GM18861 (cell line): ENCODE measurements around the gene P4HTM.

Source experiments
- ATAC-seq: cut with Tn5 transposase; IDR thresholded peaks from one replicate; pipeline ENCODE4 v1.9.1; 2021; ENCODE audit not compliant: unreplicated experiment

The P4HTM gene, protein sequence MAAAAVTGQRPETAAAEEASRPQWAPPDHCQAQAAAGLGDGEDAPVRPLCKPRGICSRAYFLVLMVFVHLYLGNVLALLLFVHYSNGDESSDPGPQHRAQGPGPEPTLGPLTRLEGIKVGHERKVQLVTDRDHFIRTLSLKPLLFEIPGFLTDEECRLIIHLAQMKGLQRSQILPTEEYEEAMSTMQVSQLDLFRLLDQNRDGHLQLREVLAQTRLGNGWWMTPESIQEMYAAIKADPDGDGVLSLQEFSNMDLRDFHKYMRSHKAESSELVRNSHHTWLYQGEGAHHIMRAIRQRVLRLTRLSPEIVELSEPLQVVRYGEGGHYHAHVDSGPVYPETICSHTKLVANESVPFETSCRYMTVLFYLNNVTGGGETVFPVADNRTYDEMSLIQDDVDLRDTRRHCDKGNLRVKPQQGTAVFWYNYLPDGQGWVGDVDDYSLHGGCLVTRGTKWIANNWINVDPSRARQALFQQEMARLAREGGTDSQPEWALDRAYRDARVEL

DNA sequence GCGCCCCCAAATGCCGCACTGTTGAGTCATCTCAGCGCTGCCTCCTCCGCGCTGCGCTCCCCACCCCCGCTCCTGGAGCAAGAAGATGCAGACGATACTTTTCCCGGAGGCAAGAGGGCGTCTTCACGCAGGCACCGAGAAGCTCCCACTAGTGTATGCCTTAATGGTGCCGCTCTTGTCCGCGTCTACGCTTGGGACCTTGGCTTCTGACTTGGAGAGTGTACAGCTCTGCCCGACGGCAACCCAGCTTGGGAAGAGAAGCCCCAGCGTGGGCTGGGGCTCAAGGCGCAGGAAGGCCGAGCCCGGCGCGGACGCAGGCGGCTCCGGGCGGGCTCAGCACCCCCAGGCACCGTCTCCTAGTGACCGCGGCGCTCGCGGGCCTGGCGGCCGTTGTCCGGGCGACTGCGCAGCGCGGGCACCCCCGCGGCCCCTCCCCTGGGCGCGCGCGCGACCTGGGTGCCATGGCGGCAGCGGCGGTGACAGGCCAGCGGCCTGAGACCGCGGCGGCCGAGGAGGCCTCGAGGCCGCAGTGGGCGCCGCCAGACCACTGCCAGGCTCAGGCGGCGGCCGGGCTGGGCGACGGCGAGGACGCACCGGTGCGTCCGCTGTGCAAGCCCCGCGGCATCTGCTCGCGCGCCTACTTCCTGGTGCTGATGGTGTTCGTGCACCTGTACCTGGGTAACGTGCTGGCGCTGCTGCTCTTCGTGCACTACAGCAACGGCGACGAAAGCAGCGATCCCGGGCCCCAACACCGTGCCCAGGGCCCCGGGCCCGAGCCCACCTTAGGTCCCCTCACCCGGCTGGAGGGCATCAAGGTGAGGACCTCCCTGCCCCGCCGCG is at the start of gene P4HTM:
Gene P4HTM, plus strand, starts transcription at position 446 of the 840 bp plus-strand sequence. Its CDS starts 16 bp downstream, at position 462.
- ATAC-seq, result peak; percentile 47

DNA sequence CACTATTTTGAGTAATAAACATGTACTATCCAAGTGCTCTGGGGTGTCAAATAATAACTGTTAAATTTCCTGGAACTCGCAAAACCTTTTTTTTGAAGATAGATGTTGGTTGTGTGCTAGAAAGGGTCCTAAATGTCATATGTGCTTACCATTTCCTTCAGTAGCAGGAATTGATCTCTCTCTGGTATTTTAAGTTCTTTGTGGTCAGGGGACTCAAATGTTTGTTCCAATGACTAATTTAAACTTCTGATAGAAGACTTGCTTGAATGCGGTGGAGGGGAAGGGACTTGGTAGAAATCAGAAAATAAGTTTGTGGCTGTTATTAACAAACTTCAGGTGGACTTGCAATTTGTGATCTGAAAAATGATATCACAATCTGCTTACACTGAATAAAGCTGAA is 44.6 kb upstream of the P4HTM start:
- no peak for ATAC-seq

DNA sequence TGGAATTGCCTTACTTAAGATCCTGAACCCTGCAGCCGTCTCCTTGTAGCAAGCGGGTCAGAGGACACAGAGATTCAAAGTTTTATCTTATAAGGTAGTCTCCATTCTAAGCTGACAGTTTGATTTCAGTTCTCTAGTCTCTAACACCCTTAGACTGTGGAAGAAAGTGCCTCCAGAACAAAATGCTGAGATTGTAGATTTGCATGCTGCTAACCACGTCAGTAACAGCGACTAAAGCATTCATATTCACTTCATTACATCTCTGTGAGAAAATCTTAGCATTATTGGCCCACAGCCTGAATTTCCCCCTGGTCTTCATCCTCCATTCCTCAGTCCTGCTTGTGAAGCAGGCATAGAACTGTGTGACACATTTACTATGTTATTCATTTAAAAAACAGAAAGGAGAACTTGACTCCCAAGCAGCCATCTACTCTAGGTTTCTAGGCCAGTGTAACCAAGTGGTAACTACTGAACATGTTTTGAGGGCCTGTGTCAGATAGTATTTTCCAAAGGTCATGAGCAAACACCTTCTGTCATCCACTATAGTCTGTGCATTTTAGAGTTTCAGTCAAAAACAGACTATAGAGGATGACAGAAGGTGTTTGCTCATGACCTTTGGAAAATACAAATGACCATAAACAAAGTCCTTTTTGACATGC is 44.0 kb upstream of the P4HTM start:
- ATAC-seq, result no peak

DNA sequence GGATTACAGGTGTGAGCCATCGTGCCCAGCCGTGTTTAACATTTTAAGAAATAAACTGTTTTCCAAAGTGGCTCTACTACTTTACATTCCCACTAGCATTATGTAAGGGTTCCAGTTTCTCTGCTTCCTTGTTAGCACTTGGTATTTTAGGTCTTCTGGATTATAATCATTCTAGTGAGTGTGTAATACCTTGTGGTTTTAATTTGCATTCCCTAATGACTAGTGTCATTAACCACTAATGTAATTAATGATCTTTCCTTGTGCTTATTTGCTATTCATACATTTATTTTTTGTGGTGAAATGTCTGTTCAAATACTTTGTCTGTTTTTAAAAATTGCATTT is 40.7 kb upstream of the P4HTM start:
- ATAC-seq, result no peak

DNA sequence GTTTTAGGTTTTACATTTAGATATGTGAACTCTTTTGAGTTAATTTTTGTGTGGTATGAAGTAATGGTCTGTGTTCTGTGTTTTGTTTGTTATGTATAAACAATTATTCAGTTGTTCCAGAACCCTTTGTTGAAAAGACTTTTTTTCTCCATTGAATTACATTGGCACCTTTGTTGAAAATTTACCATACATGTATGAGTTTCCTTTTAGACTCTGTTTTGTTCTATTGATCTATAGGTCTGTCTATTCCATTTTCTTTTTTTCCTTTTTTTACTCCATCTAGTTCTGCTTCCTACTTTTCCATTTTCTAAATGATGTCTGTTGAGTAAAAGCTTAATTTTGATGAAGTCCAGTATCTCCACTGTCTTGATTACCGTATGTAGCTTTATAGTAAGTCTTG is 40.0 kb upstream of the P4HTM start:
- ATAC-seq, result no peak

DNA sequence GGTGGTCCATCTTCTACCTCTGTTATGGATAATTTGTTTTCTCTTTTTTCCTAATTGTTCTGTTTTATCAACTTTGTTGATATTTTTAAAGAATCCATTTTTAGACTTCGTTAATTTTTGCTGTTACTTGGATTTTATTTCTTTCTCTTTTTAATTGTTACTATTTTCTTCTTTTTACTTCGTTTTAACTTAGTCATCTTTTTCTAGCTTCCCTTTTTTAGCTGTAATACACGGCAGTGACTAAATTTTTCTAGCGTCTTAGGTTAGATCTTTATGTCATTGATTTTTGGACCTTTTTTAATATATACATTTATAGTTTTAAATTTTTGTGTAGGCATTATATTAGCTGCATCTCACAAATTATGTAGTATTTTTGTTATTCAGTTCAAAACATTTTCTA is 38.3 kb upstream of the P4HTM start:
- ATAC-seq, result no peak

DNA sequence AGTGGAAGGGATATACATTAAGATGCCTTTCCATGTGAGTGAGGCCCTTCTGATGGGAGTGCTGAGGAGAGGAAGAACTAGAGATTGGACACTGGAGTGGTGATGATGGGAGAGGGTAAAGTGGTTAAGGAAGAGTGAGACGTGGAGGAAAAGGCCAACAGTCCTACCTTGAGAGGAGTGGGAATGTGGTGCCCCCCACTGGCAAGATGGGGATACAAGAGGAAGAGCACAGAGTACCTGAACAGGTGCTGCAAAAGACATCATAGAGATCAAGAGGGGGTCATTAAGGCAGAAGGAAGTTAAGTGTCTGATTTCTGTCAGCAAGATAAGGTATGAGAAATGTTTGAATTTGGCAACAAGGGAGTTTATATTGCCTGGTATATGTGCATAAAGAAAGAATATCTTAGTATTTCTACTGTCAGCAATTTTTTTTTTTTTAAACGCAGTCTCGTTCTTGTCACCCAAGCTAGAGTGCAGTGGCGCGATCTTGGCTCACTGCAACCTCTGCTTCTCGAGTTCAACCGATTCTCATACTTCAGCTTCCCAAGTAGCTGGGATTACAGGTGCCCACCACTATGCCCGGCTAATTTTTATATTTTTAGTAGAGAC is 37.4 kb upstream of the P4HTM start:
- no peak for ATAC-seq

DNA sequence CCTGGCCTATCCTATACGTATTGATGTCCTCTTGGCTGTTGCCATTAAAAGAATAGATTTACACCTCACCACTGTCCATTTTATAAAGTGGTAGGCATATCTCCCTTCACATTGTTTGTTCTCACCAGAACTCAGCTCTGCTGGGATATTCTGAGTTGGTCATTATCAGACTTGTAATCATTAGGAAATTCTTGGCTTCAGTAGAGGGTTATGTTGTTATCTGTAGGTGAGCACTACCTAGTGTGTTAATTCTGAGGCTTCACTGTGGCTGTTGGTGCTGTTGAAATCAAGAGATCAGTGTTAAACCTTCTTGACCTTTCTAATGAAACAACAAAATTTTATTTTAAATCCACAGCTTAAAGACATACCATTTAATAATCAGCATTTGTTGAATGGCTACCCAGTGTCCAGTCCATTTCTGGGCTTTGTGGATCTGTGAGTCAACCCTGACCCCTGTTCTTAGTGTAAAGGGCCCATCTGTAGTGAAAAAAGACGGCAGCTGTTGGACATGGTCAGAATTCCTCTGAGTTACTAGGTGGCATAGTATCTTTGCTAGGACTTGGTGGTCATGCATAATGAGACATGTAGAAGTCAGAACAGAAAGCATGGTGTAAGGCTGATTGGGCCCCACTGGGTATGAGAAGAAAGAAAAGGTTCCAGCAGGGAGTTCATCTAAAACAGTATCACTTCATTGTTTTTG is 32.9 kb upstream of the P4HTM start:
- ATAC-seq, result no peak

DNA sequence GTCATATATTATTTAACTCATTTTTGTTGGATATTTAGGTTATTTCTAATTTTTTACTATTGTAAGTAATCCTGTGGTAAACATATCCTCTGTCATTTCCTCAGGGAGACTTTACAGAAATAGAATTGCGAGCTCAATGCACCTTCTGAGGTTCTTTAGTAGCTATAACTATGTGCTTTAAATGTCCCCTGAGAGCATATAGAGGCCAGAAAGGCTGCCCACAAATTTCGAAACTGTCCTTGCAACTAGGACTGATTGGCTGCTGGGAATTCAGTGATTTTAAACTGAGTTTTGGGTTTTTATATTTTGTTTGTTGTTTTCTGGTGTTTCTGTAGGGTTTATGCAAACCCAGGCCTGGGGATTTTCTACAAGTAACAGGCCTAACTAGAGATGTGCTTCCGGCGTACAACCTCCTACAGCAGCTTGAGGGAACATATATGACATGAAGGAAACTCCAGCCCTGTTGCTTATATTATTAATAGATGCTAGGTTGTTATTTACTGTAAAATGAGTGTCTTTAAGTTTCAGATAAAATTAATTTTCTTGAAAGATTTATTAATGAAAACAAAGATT is 29.1 kb upstream of the P4HTM start:
- ATAC-seq, result no peak

DNA sequence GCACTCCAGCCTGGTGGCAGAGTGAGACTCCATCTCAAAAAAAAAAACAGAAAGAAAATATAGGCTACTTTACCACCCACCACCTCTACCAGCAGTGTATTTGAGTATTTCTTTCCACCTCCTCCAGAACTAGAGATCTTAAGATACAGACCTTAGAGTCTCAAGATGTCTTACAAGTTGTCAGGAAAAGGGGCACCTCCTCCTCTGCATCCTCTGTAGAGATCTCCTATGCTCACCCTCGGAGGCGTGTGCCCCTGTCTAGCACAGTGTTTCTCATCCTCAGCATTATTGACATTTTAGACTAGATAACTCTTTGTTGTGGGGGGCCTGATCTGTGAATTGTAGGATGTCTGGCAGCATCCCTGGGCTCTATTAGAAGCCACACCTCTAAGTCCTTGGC is 27.7 kb upstream of the P4HTM start:
- no peak for ATAC-seq

DNA sequence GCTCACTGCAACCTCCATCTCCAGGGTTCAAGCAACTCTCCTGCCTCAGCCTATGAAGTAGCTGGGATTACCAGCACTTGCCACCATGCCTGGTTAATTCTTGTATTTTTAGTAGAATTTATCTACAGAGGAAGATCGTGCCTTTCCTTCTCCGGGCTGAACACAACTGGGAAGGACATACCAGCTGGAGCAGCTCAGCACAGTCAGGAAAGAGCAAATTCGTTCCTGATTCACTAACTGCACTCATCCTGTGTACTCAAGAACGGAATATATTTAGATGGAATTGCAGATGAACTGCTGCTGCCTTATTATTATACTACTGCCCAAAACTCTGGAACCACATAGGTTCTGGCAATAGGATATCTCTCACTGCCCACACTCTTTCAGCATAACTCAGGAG is 27.1 kb upstream of the P4HTM start:
- ATAC-seq, result no peak

DNA sequence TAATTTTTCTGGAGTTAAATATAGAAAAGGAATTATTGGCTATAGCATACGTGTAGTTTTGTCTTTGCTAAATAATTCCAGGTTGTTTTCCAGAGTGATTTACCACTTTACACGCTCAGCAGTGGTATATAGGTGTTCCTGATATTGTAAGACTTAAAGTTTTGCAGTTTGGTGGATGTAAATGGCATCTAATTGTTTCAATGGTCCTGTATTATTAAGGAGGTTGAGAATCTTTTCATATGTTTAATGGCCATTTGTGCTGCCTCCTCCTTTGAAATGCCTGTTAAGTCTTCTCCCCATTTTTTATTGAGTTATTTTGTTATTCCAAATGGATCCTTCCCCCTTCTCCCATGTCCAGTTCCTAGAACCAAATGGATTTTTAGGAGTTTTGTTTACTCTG is 26.4 kb upstream of the P4HTM start:
- no peak for ATAC-seq

DNA sequence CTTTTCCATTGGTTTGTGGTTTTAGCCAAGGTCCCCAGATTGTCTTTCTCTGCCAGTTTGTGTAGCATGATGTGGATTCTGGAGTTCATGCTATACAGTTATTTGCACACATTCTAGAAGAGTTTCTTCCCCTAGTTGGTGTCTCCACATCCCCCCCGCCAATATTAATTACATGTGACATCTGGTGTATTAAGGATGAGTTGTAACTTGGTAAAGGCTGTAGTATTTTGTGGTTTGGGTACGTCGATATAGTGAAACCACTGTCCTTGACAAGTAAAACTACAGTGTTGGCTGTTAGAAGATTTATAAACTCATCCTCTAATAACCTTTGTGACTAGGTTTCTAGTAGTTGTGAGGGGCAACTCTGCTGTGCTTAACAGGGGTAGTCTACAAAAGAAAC is 23.7 kb upstream of the P4HTM start:
- no peak for ATAC-seq

DNA sequence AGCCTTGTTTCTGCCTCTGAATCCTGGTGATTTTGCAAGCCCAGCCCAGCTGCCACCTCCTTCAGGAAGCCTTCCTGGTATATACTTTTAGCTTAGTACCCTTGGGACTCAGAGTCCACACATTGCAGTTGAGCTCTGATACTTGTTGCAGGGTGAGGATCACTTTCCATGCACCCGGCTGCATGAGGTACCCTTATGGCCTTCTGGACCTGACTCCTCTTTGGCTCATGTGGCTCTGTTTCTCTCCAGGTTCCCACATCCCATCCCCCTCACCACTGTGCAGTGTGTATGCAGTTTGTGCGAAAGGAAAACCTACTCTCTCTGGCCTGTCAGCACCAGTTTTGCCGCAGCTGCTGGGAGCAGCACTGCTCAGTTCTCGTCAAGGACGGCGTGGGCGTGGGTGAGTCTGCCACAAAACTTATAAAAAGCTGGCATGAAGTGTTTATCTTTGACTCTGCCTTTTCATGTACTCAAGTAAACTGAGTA is 23.1 kb upstream of the P4HTM start:
- ATAC-seq, result no peak

DNA sequence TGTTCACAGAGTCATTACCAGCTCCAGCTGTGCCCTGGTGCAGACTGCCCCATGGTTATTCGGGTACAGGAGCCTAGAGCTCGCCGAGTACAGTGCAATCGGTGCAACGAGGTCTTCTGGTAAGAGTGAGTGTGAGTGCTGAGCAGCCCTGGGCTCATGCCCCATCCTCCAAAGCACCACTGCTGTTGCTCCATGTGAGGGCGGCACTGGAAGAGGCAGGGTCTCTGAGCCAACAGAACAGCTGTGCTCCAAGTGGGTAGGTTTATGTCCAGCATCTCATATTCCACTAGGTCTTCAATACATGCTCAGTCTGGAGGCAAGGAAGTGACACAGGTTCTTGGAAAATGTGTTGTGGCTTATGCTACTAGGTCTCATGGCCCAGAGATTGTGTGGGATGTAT is 19.5 kb upstream of the P4HTM start:
- ATAC-seq, result no peak

DNA sequence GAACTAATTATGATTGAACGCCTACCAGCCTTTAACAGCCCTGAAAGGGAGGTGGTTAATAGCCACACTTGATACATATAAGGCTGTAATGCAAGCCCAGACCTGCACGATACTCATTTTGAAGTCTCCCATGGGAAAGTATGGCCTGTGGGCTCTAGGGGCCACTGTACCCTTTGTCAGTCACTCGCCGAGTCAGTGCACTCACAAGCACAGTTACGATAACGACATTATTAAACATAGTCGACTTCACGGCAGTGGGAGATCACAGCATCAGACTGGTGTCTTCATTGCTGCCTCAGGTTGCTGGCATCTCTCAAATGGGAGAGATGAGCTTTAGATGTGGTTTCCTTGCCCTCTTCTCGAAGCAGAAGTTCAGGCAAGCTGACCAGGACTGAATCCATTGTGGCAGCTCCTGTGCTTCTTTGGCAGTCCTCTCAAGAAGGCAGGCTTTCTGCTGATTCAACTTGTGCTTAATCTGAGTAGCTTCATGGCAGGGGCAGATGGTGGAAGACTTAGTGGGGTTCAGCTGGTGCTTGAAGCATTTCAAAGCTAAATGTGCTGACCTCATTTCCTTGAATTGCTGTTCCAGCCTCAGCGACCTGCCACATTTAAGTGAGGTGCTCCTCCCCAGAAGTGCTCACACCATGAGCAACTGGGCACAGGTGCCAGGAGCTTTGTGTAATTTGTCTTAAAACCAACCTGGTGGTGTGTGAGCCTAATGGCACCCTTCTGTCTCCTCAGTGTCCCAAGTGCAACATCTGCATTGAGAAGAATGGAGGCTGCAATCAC is 15.8 kb upstream of the P4HTM start:
- ATAC-seq, result no peak

DNA sequence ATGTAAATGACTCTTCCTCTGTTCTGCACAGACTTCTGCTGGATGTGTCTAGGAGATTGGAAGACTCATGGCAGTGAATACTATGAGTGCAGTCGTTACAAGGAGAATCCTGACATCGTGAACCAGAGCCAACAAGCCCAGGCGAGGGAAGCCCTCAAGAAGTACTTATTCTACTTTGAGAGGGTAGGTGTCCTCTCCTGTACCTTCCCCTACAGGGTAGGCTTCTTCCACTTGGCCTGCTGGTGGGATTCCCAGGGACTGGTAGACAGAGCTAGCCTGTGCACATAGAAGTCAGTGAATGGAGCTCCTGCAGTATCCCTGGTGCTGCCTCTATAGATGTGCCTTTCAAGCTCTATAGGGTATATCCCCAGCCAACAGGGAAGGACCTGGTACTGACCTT is 10.6 kb upstream of the P4HTM start:
- ATAC-seq, result no peak

DNA sequence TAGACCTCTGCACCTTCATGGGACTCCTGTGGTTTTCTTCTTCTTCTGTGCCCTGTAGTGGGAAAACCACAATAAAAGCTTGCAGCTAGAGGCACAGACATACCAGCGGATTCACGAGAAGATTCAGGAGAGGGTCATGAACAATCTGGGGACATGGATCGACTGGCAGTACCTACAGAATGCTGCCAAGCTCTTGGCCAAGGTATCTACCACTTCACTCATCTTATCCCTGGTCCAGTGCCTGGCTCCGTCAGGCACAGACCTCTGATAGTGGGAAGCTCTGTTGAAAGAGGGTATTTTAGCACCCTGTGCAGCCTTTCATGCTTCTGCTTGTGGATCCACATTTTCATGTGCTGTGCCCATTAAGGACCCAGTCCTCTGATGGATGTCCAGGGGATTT is 9.7 kb upstream of the P4HTM start:
- no peak for ATAC-seq

DNA sequence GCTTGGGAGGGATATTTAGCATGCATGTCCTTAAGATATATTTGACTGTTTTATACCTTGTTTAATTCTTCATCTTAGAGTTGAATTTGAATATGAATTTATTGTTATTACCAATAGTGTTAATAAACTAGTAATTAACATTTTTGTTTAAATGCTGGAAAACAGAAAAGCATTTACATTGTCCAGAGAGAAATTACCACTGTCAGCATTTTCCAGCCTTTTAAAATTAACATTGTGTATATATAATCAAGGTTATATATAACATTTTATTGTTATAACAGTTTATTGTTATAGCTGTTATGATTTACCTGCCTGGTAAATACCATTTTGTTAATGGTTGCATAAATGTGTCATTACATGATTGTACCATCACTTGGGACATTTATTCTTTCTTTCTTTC is 8.0 kb upstream of the P4HTM start:
- ATAC-seq, result no peak
